HepG2 (cell line): Measurements from ENCODE around the gene GLDN. TPM values are rescaled to one million over a fixed set of nuclear protein-coding genes. Genes with fewer than 3 reads are reported as not detected.

Source experiments
- ATAC-seq: fragments of 200-7000 bp; cut with Tn5 transposase; 3 replicates; pipeline ENCODE4 v1.9.1; 2020; ENCODE audit warnings: mild to moderate bottlenecking, moderate library complexity
- BruUV-seq: library from RNA; stranded (reverse); fragments of 400-500 nt; replicated peaks from 2 replicates; lab custom pipeline; 2021; lab: Mats Ljungman, UMichigan
- CTCF ChIA-PET: fragments of 300-600 bp; formaldehyde crosslinking; extraction: SDS; loops from one replicate; lab custom pipeline; 2021; ENCODE audit warnings: low total read pairs, inconsistent platforms, low intra/inter-chr PET ratio; lab: Yijun Ruan, JAX
- POLR2A ChIA-PET: fragments of 350-600 bp; sonication (Branson Sonifier 250); formaldehyde crosslinking; loops from one replicate; lab custom pipeline; 2020; ENCODE audit warnings: antibody characterized with exemption, inconsistent platforms; lab: Yijun Ruan, JAX
- DNase-seq: peaks from one replicate; pipeline ENCODE4 v3.0.0-alpha.2; 2015; ENCODE audit warnings: low spot score
- FAIRE-seq: peaks from 3 replicates; lab custom pipeline; 2011; peaks lifted over from hg19 to GRCh38; lab: Jason Lieb, UNC
- H2AFZ ChIP-seq: one replicate; pipeline ENCODE4 v1.6.1; 2011; ENCODE audit warnings: low read length, inconsistent platforms
- H3K27ac ChIP-seq: fragments of 300-600 bp; 3 replicates; pipeline ENCODE4 v1.8.0; 2011; ENCODE audit warnings: mixed run types, mild to moderate bottlenecking, mixed read lengths, low read length, inconsistent platforms; ENCODE audit not compliant: insufficient read depth; ENCODE audit errors: extremely low read length
- H3K27me3 ChIP-seq, 2 experiments: fragments of 200-600 bp in 1 of 2; 2 replicates in 1 of 2; 3 replicates in 1 of 2; pipeline versions ENCODE4 v1.6.0 to v1.8.0; 2011; ENCODE audit warnings: low read length in 2 of 2, mild to moderate bottlenecking in 2 of 2, moderate library complexity in 2 of 2, inconsistent platforms in 1 of 2; ENCODE audit not compliant: insufficient read depth in 2 of 2, control insufficient read depth in 1 of 2
- H3K36me3 ChIP-seq, 2 experiments: fragments of 200-600 bp in 1 of 2; replicated peaks in 1 of 2; 2 replicates in 1 of 2; 3 replicates in 1 of 2; pipeline versions ENCODE4 v1.5.1 to v1.8.0; 2011; ENCODE audit warnings: low read length in 2 of 2, inconsistent platforms in 1 of 2; ENCODE audit not compliant: insufficient read depth in 2 of 2, control insufficient read depth in 1 of 2
- H3K4me1 ChIP-seq: 2 replicates; pipeline ENCODE4 v1.5.1; 2012; ENCODE audit warnings: low read length, inconsistent platforms; ENCODE audit not compliant: insufficient read depth
- H3K4me2 ChIP-seq: 2 replicates; pipeline ENCODE4 v1.6.0; 2011; ENCODE audit warnings: low read depth, low read length, inconsistent platforms
- H3K4me3 ChIP-seq, 3 experiments: fragments of 200-600 bp in 1 of 3; sonication (generic), shearing (Covaris generic) in 1 of 3; replicated peaks in 1 of 3; 2 replicates each; pipeline ENCODE4 v1.5.1; 2011 to 2016; ENCODE audit warnings: low read length in 3 of 3, inconsistent platforms in 2 of 3, low read depth in 2 of 3, mild to moderate bottlenecking in 2 of 3, control low read depth in 1 of 3, mixed read lengths in 1 of 3; ENCODE audit not compliant: insufficient read depth in 1 of 3
- H3K79me2 ChIP-seq: one replicate; pipeline ENCODE4 v1.6.1; 2011; ENCODE audit warnings: low read length, inconsistent platforms; ENCODE audit not compliant: insufficient read depth
- H3K9ac ChIP-seq: 2 replicates; pipeline ENCODE4 v1.6.0; 2011; ENCODE audit warnings: mild to moderate bottlenecking, low read depth, low read length, inconsistent platforms; ENCODE audit not compliant: insufficient read depth
- H3K9me3 ChIP-seq: 2 replicates; pipeline ENCODE4 v1.5.1; 2012; ENCODE audit warnings: mild to moderate bottlenecking, low read length
- H4K20me1 ChIP-seq: 2 replicates; pipeline ENCODE4 v1.6.0; 2011; ENCODE audit warnings: inconsistent platforms, mild to moderate bottlenecking, low read length, moderate library complexity; ENCODE audit not compliant: insufficient read depth
- DMAP1 ChIP-seq: IDR thresholded peaks from 2 replicates; pipeline ENCODE4 v1.6.1; 2016
- ELF1 ChIP-seq: sonication (generic); formaldehyde crosslinking; IDR thresholded peaks from 2 replicates; pipeline ENCODE4 v1.4.0; 2020; ENCODE audit warnings: missing genetic modification reagents
- EP300 ChIP-seq, 3 experiments: sonication (generic) in 1 of 3; formaldehyde crosslinking in 1 of 3; IDR thresholded peaks; 2 replicates each; pipeline versions ENCODE4 v1.5.1 to v1.6.1; 2011 to 2020; ENCODE audit warnings: low read depth in 2 of 3, low read length in 2 of 3, borderline replicate concordance in 1 of 3, improper control_type of control experiment in 1 of 3, mild to moderate bottlenecking in 1 of 3, missing genetic modification reagents in 1 of 3, moderate library complexity in 1 of 3
- FOXA1 ChIP-seq, 2 experiments: fragments of 450-650 bp in 1 of 2; sonication (generic) in 1 of 2; formaldehyde crosslinking in 1 of 2; IDR thresholded peaks; 2 replicates each; pipeline versions ENCODE4 v1.4.0 to v1.6.1; 2016 to 2020; ENCODE audit warnings: missing genetic modification reagents in 1 of 2
- RAD21 ChIP-seq: fragments of 450-650 bp; formaldehyde crosslinking; IDR thresholded peaks from 2 replicates; pipeline ENCODE4 v1.5.0; 2020; ENCODE audit warnings: mild to moderate bottlenecking
- RAD51 ChIP-seq: fragments of 450-650 bp; IDR thresholded peaks from 2 replicates; pipeline ENCODE4 v1.6.1; 2016; ENCODE audit warnings: borderline replicate concordance
- STAG1 ChIP-seq: sonication (generic); formaldehyde crosslinking; IDR thresholded peaks from 2 replicates; pipeline ENCODE4 v1.4.0; 2020; ENCODE audit warnings: missing genetic modification reagents
- SYNCRIP ChIP-seq: fragments of 200-400 bp; formaldehyde crosslinking; IDR thresholded peaks from 2 replicates; pipeline ENCODE4 v1.6.1; 2018; ENCODE audit warnings: mild to moderate bottlenecking, low read depth, low read length; ENCODE audit not compliant: insufficient read depth
- ZFYVE20 ChIP-seq: sonication (generic); formaldehyde crosslinking; IDR thresholded peaks from 2 replicates; pipeline ENCODE4 v1.8.0; 2023; ENCODE audit warnings: low read depth, mild to moderate bottlenecking, moderate library complexity, missing genetic modification reagents, borderline replicate concordance
- ZKSCAN5 ChIP-seq: sonication (generic); formaldehyde crosslinking; IDR thresholded peaks from 2 replicates; pipeline ENCODE4 v1.5.1; 2020; ENCODE audit warnings: mild to moderate bottlenecking, missing genetic modification reagents
- ZNF138 ChIP-seq: sonication (generic); formaldehyde crosslinking; IDR thresholded peaks from 2 replicates; pipeline ENCODE4 v1.5.0; 2020; ENCODE audit warnings: mild to moderate bottlenecking, low read depth, missing genetic modification reagents
- ZNF326 ChIP-seq: sonication (generic); formaldehyde crosslinking; IDR thresholded peaks from 2 replicates; pipeline ENCODE4 v1.4.0; 2020; ENCODE audit warnings: missing genetic modification reagents, borderline replicate concordance
- ZNF33A ChIP-seq: sonication (generic); formaldehyde crosslinking; IDR thresholded peaks from 2 replicates; pipeline ENCODE4 v1.5.1; 2020; ENCODE audit warnings: missing genetic modification reagents, mild to moderate bottlenecking, moderate library complexity, borderline replicate concordance
- ZNF432 ChIP-seq: sonication (generic); formaldehyde crosslinking; IDR thresholded peaks from 2 replicates; pipeline ENCODE4 v1.5.0; 2020; ENCODE audit warnings: missing genetic modification reagents, mild to moderate bottlenecking, borderline replicate concordance
- ZNF569 ChIP-seq: sonication (generic); formaldehyde crosslinking; IDR thresholded peaks from 2 replicates; pipeline ENCODE4 v1.5.0; 2020; ENCODE audit warnings: mild to moderate bottlenecking, missing genetic modification reagents, moderate library complexity, borderline replicate concordance
- ZNF710 ChIP-seq: sonication (generic); formaldehyde crosslinking; IDR thresholded peaks from 2 replicates; pipeline ENCODE4 v1.5.0; 2020; ENCODE audit warnings: mild to moderate bottlenecking, missing genetic modification reagents, borderline replicate concordance
- WGBS: methylation state at CpG from one replicate; pipeline ENCODE4 v1.1.6; 2017; ENCODE audit warnings: low lambda C conversion rate; 5-methylcytosine and 5-hydroxymethylcytosine counted together
- in situ Hi-C: cut with HindIII; loops from 2 replicates; pipeline ENCODE4 v1.10.0; 2017; ENCODE audit warnings: low pct_unique_long_range_greater_than_20kb; ENCODE audit not compliant: extremely low pct_ligation_motif_present
- intact Hi-C: fragments of 100-400 bp; cut with micrococcal nuclease; formaldehyde crosslinking; loops from one replicate; pipeline ENCODE4 v1.10.0; 2022; ENCODE audit not compliant: unreplicated experiment
- polyA plus RNA-seq, 8 experiments: library from polyadenylated mRNA; depleted of rRNA in 3 of 8; stranded (reverse) in 7 of 8; unstranded in 1 of 8; fragments of >200 nt; fragmentation: Illumina TruSeq in 4 of 8; extraction: Trizol in 4 of 8; gene quantifications; 2 replicates each; pipeline versions ENCODE4 v1.2.1 to v1.2.3, GENCODE V29; 2011 to 2016; ENCODE audit warnings: low read depth in 4 of 8, missing spikeins in 1 of 8, mixed read lengths in 1 of 8; ENCODE audit not compliant: insufficient read depth in 1 of 8
- total RNA-seq, 5 experiments: library from RNA; depleted of rRNA; stranded (reverse); fragments of >200 nt; fragmentation: Illumina TruSeq; extraction: Trizol; gene quantifications; 2 replicates each; pipeline ENCODE4 v1.2.3, GENCODE V29; 2016; ENCODE audit warnings: low read depth in 1 of 5
- TF ChIP-seq, protein P1 (sequence below): IDR thresholded peaks from 2 replicates; pipeline ENCODE4 v1.6.1; 2012; ENCODE audit warnings: low read depth, low read length, improper control_type of control experiment
- TF ChIP-seq, protein P2 (sequence below): sonication (generic); formaldehyde crosslinking; conservative IDR thresholded peaks from 2 replicates; pipeline ENCODE4 v1.4.0; 2020; ENCODE audit warnings: missing genetic modification reagents

GLDN gene
- total and polyA plus RNA-seq, 2 of the 13 experiments (the other 11 are each of a cell fraction or from before 2014, with no cell fraction given), result 0.86 to 1.0 TPM

GRCh38 chr15:51382787-51383186 lies 41.3 kb downstream of the GLDN start:
- H3K4me1 ChIP-seq, result no peaks in the 10 kb centered on the region
- no peak overlapping the region for H3K4me2 ChIP-seq
- H3K4me3 ChIP-seq, result no peak overlapping the region
- ChIA-PET CTCF (interaction anchor here (0.9 to 4.0 kb wide), 4 partner anchors 95 to 220 kb away, joined by 3 to 109 read pairs (median 23); no protein-coding TSS in a partner anchor), POLR2A (no interaction called here)
- 6% methylated on average over 3 of the region's 4 CpGs for WGBS
- intact Hi-C loops (loop anchor here (2.0 to 5.0 kb wide), 2 partner anchors 115 to 154 kb away; no protein-coding TSS in a partner anchor), in situ Hi-C loops (no loop called here)
- FAIRE-seq (peak; percentile 65), ATAC-seq (peak; percentile 68), DNase-seq (peak; percentile 27)
- no peak overlapping the region for H2AFZ ChIP-seq
- no peak overlapping the region for H3K27ac ChIP-seq
- BruUV-seq, result no TSS peak
- no peaks in the 10 kb centered on the region for H3K9me3 ChIP-seq
- no peaks in the 10 kb centered on the region for H3K36me3 ChIP-seq
- no peaks in the 10 kb centered on the region for H4K20me1 ChIP-seq
- H3K9ac ChIP-seq, result no peak overlapping the region
- H3K79me2 ChIP-seq, result no peaks in the 10 kb centered on the region
- H3K27me3 ChIP-seq, result no peaks in the 10 kb centered on the region; a peak in 2 of 5 replicates
- TF ChIP-seq, protein P1, sequence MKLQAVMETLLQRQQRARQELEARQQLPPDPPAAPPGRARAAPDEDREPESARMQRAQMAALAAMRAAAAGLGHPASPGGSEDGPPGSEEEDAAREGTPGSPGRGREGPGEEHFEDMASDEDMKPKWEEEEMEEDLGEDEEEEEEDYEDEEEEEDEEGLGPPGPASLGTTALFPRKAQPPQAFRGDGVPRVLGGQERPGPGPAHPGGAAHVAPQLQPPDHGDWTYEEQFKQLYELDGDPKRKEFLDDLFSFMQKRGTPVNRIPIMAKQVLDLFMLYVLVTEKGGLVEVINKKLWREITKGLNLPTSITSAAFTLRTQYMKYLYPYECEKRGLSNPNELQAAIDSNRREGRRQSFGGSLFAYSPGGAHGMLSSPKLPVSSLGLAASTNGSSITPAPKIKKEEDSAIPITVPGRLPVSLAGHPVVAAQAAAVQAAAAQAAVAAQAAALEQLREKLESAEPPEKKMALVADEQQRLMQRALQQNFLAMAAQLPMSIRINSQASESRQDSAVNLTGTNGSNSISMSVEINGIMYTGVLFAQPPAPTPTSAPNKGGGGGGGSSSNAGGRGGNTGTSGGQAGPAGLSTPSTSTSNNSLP, result 0 out of 2 replicates have a peak, but pooled peaks have one; percentile 20
- TF ChIP-seq ZNF432 (CRISPR knock-in tag) (no peak), ZNF569 (CRISPR knock-in tag) (no peak), EP300 (IDR thresholded peaks at IDR 0.05; ENCODE audit: low read depth in 2 of 2, low read length in 2 of 2) (no peak), EP300 (CRISPR knock-in tag; IDR thresholded peaks at IDR 0.05; ENCODE audit: borderline replicate concordance) (no peak), ZNF33A (CRISPR knock-in tag) (no peak), ZNF326 (CRISPR knock-in tag) (no peak), ZFYVE20 (no peak), STAG1 (CRISPR knock-in tag) (peak; percentile 61), ZNF710 (CRISPR knock-in tag) (no peak), SYNCRIP (no peak), ELF1 (no peak), DMAP1 (CRISPR knock-in tag) (no peak), FOXA1 (IDR thresholded peaks at IDR 0.05) (no peak), FOXA1 (CRISPR knock-in tag; IDR thresholded peaks at IDR 0.05) (no peak), RAD21 (CRISPR knock-in tag) (peak; percentile 48; the same call in 1 of the 2 replicates), ZNF138 (CRISPR knock-in tag) (no peak), RAD51 (no peak), ZKSCAN5 (no peak)
- TF ChIP-seq, protein P2, sequence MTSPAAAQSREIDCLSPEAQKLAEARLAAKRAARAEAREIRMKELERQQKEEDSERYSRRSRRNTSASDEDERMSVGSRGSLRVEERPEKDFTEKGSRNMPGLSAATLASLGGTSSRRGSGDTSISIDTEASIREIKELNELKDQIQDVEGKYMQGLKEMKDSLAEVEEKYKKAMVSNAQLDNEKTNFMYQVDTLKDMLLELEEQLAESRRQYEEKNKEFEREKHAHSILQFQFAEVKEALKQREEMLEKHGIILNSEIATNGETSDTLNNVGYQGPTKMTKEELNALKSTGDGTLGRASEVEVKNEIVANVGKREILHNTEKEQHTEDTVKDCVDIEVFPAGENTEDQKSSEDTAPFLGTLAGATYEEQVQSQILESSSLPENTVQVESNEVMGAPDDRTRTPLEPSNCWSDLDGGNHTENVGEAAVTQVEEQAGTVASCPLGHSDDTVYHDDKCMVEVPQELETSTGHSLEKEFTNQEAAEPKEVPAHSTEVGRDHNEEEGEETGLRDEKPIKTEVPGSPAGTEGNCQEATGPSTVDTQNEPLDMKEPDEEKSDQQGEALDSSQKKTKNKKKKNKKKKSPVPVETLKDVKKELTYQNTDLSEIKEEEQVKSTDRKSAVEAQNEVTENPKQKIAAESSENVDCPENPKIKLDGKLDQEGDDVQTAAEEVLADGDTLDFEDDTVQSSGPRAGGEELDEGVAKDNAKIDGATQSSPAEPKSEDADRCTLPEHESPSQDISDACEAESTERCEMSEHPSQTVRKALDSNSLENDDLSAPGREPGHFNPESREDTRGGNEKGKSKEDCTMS (CRISPR knock-in tag), result no peak
